Muscle of back (tissue), 11 donors: ENCODE results near the gene GALR3. TPM values are rescaled to one million over a fixed set of nuclear protein-coding genes. Genes with fewer than 3 reads are reported as not detected.

Experiments
- DNase-seq, 3 donors: peaks; one replicate each; pipeline versions ENCODE4 v3.0.0 to v3.0.0-alpha.2; 2013
- polyA plus RNA-seq, 10 donors: library from polyadenylated mRNA; unstranded; fragments of 120-200 nt; gene quantifications; one replicate each; pipeline ENCODE4 v1.2.1, GENCODE V29; 2013; ENCODE audit not compliant: insufficient read length in 10 of 10

The GALR3 gene
- polyA plus RNA-seq, 10 donors: 0.11 TPM; not detected in 9

DNA sequence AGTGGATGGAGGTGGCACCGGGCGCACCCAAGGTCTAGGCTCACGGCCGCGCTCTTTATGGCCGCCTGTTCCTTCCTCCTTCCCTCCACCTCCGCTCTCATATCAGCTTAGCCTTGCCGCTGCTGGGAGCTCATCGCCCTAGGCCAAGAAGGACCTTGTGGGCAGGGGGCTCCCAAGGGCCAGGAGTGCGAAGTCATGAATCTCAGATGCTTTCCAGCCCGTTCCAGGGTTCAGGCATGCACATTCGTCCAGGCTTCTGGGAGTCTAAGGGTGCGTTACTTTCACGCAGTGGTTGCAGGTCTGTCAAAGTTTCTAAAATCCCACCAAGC, 4.1 kb upstream of the GALR3 start:
- no peak for DNase-seq

- no peak for DNase-seq
These were observed 2.8 kb upstream of the GALR3 start for GRCh38 chr22:37820350-37820749.

GRCh38 chr22:37822079-37822833, 926 bp upstream of the GALR3 start:
- no peak for DNase-seq

DNA sequence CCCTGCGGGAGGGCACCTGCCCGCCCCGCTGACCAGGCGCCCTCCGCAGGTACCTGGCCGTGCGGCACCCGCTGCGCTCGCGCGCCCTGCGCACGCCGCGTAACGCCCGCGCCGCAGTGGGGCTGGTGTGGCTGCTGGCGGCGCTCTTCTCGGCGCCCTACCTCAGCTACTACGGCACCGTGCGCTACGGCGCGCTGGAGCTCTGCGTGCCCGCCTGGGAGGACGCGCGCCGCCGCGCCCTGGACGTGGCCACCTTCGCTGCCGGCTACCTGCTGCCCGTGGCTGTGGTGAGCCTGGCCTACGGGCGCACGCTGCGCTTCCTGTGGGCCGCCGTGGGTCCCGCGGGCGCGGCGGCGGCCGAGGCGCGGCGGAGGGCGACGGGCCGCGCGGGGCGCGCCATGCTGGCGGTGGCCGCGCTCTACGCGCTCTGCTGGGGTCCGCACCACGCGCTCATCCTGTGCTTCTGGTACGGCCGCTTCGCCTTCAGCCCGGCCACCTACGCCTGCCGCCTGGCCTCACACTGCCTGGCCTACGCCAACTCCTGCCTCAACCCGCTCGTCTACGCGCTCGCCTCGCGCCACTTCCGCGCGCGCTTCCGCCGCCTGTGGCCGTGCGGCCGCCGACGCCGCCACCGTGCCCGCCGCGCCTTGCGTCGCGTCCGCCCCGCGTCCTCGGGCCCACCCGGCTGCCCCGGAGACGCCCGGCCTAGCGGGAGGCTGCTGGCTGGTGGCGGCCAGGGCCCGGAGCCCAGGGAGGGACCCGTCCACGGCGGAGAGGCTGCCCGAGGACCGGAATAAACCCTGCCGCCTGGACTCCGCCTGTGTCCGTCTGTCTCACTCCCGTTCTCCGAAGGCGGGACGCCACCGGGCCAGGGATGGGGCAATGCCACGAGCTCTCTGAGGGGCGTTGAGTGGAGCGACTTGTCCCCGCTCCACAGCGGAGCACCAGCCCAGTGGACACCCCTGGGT, 1.8 kb downstream of the GALR3 start:
- peak in 2 of 3 donors; percentile 37 to 67 for DNase-seq

- DNase-seq: peak in 2 of 3 donors; percentile 88 to 92
These were observed 3.9 kb downstream of the GALR3 start for GRCh38 chr22:37827056-37827455.

GRCh38 chr22:37830093-37830842, 7.1 kb downstream of the GALR3 start:
- DNase-seq: no peak

GRCh38 chr22:37831472-37831871, 8.3 kb downstream of the GALR3 start:
- DNase-seq: no peak

DNA sequence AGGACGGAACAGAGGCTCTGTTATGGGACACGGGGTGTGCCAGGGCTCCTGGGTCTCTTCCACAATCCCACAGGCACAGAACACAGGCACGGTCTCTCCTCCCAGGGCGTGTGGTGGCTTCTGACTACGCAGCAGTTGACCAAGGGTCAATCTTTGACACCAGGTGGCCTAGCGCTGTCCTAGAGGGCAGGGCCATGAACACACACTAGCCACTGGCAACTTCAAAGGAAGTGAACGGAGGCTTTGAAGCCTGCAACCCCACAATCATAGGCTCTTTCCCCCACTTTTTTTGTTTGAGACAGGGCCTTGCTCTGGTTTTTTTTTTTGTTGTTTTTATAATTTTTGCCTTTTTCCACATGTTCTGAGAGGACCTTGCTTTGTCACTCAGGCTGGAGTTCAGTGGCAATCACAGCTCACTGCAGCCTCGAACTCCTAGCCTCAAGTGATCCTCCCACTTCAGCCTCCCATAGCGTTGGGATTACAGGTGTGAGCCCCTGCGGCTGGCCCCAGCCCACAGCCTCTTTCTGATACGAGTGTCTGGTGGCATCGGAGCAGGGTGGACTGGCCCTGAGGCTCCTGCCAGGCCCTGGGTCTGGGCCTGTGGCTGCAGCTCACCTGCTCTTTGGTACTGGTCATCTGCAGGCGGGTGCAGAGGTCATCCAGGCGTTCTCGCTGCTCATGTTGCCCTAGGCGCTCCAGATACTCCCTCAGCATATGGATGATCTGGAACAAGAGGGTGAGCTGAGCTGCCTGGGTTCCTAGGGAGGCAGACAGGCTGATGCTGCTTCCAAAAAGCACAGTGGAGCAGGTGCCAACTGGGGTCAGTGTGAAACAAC, 9.1 kb downstream of the GALR3 start:
- no peak for DNase-seq

GRCh38 chr22:37842015-37842793, 19.0 kb downstream of the GALR3 start:
- no peak for DNase-seq

DNA sequence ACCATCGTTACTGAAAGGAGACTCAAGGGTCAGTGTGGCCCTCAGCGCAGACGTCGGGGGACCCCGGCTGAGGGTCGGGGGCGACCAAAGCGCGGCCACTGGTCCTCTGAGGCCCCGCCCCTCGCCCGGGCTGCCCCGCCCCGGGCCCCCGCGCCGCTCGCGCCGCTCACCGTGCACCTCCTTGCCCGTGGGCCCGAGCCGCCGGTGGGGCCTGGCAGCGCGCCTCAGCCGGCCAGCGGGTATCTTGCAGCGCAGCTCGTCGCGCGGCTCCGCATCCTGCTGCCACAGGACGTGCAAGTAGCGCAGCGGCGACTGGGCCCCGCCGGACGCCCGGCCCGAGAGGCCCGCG, 20.5 kb downstream of the GALR3 start:
- no peak for DNase-seq

DNA sequence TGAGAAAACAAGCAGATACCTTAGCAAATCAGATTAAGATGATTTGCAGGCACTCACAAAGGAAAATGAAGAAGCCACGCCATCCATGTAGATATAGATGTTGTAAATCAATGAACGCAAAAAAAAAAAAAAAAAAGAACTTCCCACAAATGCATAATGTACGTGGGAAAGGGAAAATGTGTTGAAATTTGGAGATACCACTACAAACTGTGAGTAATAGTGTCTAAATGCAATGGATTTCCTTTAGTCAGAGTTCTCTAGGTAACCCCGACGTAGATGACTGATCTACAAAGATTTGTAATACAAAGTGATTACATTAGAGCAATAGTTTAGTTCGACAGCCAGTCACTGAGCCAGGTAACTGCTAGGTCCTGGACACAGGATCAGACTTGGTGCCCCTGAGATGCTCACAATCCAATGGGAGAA, 21.7 kb downstream of the GALR3 start:
- DNase-seq: no peak

- no peak for DNase-seq
These were observed 23.3 kb downstream of the GALR3 start for GRCh38 chr22:37846433-37846832.

DNA sequence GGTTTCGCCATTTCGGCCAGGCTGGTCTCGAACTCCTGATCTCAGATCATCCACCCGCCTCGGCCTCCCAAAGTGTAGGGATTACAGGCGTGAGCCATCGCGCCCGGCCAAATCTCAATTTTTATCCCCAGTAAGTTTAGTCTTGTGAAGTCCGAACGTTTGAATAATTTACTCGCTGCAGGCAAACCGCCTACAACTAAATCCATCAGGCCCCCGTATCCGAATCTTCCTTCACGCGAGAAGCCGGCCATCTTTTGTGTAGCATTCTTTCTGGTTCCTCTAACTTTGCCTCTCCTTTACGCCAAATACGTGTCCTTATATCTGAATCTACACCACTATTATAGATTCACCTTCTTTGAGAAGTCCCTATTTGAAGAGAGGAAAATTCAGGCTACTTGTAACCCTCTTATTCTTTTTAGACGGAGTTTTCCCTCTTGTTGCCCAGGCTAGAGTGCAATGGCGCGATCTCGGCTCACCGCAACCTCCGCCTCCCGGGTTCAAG, 25.5 kb downstream of the GALR3 start:
- peak in 1 of 3 donors; percentile 47 for DNase-seq

DNA sequence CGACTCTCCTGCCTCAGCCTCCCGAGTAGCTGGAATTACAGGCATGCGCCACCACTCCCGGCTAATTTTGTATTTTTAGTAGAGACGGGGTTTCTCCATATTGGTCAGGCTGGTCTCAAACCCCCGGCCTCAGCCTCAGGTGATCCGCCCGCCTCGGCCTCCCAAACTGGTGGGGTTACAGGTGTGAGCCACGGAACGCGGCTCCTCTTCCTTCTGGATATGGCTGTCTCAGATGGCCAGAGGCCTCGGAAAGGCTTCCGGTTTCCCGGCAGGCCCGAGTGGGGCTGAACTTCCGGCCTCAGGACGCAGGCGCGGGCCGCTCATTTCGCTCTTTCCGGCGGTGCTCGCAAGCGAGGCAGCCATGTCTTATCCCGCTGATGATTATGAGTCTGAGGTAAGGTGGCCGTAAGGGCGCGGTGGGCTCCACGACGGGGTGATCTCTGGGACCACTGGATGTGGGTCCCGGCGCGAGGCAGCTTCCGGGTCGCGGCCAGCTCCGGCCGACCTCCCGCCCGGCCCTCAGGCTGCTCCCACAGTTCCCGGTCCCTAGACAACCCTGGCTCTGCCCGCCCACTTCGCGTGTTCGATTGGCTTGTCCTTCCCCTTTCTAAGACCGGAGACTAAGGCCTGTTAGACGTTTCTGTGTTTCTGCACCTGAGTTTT, 26.0 kb downstream of the GALR3 start, which contains the start of gene EIF3L:
Gene EIF3L, plus strand, starts transcription at position 331 of the 663 bp plus-strand sequence. Its CDS starts 31 bp downstream, at position 362.
- peak; percentile 89 to 97 (median 93) for DNase-seq

DNA sequence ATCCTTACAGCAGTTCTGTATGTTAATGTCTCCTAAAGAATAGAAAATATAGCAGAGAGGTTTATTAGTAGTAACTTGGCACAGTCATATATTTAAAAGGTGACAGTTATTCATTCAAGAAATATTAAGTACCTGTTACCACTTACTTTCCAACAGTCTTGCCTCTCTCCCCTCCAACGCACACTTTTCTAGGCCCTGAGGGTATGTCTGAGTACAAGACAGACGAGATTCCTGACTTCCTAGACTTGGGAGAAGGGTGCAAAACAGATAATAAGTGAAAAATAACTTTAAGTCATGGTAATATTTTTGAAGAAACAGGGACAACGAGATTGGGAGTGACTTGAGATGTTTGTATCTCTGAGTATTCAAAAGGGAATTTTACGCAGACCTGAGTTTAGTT, 27.6 kb downstream of the GALR3 start:
- DNase-seq: no peak

GRCh38 chr22:37852418-37852817, 29.2 kb downstream of the GALR3 start:
- no peak for DNase-seq

- no peak for DNase-seq
These were observed 31.8 kb downstream of the GALR3 start for GRCh38 chr22:37854946-37855345.

DNA sequence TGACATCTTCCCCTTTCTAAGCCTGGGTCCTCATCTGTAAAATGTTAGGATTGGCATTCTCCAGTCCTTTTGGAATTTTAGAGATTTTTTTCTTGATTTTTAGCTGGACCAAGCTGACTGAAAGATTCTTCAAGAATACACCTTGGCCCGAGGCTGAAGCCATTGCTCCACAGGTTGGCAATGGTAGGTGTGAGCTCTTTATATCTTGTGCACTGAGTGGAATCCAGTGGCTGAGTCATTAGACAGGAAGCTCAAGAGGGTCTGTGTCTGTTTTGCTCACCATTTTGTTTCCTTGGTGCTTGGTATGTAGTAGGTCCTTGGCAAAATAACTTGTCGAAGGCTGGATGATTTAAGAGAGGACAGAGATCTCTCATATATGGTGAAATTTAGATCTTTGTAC, 32.3 kb downstream of the GALR3 start:
- DNase-seq: no peak

DNA sequence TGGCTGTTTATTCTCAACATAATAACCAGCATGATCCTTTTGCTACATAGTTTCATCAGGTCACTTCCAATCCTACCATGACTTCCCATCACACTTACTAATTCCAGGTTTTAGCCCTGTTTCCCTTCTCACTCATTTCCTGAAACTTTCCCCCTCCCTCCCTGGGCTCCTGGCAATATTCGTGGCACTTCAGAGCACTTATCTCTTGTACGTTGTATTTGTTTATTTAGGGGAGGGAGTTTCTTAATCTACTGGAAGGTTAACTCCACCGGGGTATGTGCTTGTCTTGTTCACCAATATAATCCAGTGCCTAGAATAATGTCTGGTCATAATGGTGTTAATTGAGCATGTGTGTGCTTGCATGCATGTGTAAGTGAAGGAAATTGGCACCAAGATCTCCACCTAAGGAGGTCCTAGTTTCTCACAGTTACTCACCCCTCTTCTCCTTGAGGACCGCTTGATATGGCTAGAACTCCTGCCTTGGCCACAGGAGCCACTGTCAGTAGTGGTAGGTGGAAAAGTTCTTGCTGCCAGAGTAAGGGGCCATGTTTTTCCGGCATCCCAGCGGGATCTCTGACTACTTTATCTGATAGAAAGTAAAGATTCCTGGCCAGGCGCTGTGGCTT, 37.7 kb downstream of the GALR3 start:
- DNase-seq: no peak
